ENCODE data around the gene WDR33.
"Not testable (repeated sequence)": the region's sequence is repeated elsewhere in the genome, so short reads cannot be mapped to it uniquely, and the experiment has no call there.

WDR33 gene

DNA sequence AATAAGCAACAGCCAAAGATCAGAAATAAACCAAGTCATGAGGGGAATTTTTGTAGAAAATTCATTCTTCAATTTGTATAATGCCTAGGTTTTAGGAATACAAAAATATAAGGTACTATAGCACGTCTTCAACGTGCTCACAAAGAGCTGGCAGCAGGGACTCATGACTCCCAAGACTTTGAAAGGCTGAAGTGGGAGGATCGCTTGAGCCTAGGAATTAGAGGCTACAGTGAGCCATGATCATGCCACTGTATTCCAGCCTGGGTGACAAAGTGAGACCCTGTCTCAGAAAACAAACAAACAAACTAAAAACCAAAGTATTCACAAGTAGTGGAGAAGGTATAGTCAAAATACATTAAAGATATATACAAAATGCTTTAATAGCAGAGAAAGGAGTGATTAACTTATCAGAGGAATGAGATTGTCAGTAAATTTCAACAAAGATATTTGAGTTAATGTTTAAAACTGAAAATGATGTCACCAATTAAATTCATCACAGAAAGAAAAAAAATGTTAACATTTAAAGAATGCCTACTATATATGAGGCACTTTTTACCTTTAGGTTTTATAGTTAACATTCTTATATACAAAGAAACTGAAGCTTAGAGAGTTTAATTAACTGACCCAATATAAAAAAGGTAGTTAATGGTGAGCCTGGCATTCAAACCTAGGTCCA, 3.2 kb downstream of the WDR33 start:
- no peak for DNase-seq

DNA sequence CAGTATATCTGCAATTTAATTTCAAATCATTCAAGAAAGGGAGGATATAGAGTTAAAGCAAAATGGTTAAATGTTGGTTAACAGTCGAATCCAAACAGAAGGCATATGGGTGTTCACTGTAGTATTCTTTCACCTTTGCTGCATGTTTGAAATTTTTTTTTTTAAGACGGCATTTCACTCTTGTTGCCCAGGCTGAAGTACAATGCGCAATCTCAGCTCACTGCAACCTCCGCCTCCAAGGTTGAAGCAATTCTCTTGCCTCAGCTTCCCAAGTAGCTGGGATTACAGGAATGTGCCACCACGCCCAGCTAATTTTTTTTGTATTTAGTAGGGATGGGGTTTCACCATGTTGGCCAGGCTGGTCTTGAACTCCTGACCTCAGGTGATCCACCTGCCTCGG, 4.1 kb downstream of the WDR33 start:
- not testable (repeated sequence) for DNase-seq

GRCh38 chr2:127805491-127805890, 5.5 kb downstream of the WDR33 start:
- no peak for DNase-seq

DNA sequence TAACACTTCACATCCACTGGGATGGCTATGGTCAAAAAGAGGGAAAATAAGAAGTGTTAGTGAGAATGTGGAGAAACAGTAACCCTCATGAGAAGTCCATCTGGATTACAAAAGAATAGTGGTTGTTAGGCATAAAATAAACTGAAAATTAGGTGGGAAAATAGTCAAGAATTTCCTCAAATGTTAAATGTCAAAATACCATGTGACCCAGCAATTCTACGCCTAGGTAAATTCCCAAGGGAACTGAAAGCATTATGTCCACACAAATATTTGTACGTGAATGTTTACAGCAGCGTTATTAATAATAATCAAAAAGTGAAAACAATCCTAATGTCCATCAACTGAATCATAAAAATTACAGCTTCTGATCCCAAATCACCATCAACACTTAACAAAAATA, 11.0 kb downstream of the WDR33 start:
- DNase-seq = no peak

GRCh38 chr2:127796389-127796788, 14.6 kb downstream of the WDR33 start:
- DNase-seq = no peak

GRCh38 chr2:127794901-127795300, 16.1 kb downstream of the WDR33 start:
- not testable (repeated sequence) for DNase-seq

DNA sequence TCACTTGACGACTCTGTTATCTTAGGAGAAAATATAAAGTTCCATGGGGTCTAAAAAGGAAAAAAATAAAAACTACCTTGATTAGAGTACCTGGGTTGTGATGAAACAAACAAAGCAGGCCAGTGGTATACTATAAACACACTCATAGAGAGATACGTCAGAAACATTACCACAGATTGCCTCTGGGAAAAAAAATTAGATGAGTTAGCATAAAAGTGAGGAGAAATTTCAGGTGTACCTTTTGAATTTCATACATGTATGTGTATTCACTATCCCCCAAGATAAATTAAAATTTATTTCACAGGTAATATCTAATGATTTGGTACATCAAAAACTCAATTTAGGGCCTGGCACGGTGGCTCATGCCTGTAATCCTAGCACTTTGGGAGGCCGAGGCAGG, 18.2 kb downstream of the WDR33 start:
- no peak for DNase-seq

DNA sequence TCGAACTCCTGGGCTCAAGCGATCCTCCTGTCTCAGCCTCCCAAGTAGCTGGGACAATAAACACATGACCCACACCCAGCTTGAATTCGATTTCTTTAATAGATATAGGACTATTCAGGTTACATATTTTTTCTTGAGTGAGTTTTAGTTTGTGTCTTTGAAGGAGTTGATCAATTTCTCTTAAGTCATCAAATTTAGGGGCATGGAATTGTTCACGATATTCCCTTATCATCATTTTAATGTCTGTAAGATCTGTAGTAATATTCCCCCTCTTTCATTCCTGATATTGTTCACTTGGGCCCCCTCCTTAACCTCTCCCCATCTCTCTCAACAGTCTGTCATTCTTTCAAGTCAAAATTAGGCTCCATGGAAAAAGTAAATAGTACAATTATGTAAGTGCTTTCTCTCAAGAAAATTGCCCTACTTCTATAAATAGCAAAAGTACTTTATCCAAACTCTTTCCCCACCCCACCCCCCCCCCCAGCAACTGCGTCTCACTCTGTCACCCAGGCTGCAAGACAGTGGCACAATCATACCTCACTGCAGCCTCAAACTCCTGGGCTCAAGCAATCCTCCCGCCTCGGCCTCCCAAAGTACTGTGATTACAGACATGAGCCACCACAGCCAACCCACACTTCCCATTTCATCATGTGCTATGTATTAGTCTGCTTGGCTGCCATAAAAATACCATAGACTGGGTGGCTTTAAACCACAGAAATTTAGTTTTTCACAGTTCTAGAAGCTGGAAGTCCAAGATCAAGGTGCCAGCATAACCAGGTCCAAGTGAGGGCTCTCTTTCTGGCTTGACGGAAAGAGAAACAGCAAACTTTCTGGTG, 20.1 kb downstream of the WDR33 start:
- DNase-seq = no peak

GRCh38 chr2:127786048-127786809, 24.7 kb downstream of the WDR33 start:
- DNase-seq = no peak

GRCh38 chr2:127784965-127785518, 25.9 kb downstream of the WDR33 start:
- no peak for DNase-seq

- no peak for DNase-seq
Observed at GRCh38 chr2:127783101-127783500, 27.9 kb downstream of the WDR33 start.

DNA sequence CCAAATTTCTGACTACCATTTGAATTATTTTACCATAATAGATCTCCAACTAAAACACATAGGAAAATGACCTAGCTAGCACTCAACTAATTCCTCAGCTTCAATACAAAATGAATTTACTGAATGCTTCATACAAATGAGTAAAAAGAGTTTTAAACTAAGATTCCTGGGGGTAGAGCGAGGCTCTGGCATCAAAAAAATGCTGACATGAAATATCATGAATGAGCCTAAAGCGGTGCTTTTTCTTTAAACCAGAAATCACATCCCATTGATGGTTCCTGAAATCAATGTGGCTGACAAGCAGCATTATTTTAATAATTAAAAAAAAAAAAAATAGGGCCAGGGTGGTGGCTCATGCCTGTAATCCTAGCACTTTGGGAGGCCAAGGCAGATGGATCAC, 32.1 kb downstream of the WDR33 start:
- no peak for DNase-seq

DNA sequence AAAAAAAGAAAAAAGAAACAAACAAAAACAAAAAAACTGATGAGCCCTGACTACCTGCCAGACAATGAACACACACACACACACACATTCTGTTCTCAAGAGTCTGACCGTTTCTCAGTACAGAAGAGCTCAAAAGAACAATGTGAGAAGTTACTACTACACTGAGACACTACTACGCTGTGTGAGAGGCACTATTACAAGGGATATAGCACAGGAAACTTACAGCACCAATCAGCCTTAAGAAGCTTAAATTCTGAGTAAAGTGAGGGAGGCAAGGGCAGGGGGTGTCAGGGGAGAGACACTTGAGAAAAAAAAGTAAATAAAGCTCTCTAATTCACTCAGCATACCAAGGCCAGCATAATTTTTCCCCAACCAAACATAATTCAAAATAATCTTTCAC, 32.5 kb downstream of the WDR33 start:
- DNase-seq = no peak

DNA sequence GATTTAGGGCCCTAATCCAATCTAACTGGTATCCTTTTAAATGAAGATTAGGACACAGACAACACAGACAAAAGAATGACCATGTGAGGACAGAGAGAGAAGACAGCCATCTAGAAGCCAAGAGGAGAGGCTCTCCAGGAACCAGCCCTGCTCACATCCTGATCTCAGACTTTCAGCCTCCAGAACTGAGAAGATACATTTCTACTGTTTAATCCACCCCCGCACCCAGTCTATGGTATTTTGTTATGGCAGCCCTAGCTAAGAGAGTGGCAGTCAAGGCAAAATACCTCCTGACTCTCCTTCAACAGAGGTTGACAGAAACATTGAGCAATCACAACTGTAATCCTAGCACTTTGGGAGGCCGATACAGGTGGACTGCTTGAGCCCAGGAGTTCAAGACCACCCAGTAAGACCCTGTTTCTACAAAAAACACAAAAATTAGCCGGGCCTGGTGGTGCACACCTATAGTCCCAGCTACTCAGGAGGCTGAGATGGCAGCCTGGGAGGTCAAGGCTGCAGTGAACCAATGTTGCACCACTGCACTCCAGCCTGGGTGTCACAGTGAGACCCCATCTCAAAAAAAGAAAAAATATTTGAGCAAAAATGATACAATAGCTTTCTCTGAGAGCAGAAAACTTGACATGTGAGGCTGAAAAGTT, 34.7 kb downstream of the WDR33 start:
- no peak for DNase-seq

DNA sequence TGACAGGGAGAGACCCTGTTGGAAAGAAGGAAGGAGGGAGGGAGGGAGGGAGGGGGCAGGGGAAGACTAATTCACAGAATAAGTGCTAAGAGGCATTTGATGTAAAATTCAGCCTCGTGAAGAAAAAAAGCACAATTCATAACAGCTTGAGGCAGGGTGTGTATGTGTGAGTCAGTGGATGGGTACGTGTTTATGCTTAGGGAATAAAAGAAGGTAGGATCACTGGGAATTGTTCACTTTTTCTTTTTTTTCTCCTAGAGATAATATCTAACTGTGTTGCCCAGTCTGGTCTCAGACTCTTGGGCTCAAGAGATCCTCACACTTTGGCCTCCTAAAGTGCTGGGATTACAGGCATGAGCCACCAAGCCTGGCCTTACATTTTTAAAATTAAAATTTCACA, 39.2 kb downstream of the WDR33 start:
- no peak for DNase-seq

DNA sequence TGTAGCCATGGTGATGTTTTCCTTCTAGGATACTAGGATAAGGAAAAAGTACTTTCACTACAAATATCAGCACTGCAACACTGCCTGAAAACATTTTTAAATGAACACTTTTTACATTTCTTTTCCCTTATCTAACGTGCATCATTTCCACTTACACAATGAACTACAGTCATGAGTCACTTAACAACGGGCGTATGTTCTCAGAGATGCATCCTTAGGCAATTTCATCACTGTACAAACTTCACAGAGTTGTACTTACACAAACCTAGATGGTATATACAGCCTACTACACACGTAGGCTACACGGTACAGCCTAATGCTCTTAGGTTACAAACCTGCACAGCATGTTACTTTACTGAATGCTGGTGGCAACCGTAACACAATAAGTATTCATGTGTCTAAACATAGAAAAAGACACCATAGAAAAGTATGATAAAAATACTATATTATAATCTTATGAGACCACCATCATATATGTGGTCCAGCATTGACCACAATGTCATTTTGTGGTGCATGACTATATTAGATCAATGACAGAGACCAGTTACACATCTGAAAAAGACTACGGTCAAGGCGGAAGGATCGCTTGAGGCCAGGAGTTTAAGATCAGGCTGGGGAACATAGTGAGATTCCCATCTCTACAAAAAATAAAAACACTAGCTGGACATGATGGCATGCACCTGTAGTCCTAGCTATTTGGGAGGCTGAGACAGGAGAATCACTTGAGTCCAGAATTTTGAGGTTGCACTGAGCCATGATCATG, 39.8 kb downstream of the WDR33 start:
- no peak for DNase-seq

DNA sequence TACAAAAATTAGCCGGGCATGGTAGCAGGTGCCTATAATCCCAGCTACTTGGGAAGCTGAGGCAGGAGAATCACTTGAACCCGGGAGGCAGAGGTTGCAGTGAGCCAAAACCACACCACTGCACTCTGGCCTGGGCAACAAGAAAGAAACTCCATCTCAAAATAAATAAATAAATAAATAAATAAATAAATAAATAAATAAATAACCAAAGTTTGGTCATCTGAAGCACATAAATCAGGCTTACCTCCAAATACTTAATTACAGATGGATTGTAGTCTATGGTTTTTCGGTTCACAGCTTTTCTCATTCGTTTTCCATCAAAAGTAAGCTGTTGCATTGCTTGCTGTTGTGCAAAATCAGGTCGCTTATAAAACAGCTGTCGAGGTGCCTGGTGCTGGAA, 40.4 kb downstream of the WDR33 start:
- DNase-seq = not testable (repeated sequence)

DNA sequence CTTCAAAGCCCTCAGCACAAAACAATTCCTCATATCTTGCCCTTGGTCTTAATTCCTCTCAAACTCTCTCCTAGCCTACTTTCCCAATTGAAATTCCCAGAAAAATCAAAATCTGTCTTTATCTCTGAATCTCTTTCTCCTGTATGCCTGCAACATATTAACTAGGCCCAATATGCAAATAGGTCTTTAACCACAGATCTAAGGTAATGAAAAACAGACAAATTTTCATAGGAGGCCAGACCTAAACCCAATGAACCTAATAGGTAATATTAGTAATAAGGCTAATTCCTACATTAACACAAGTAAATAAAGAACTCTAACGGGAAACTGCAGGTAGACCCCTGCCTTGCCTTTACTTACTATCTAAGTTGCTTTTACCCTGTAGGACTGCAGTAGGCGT, 41.4 kb downstream of the WDR33 start:
- DNase-seq = no peak

- DNase-seq = no peak
Observed at GRCh38 chr2:127768775-127769479, 42.0 kb downstream of the WDR33 start.

- DNase-seq = no peak
Observed at GRCh38 chr2:127763776-127764175, 47.2 kb downstream of the WDR33 start.

DNA sequence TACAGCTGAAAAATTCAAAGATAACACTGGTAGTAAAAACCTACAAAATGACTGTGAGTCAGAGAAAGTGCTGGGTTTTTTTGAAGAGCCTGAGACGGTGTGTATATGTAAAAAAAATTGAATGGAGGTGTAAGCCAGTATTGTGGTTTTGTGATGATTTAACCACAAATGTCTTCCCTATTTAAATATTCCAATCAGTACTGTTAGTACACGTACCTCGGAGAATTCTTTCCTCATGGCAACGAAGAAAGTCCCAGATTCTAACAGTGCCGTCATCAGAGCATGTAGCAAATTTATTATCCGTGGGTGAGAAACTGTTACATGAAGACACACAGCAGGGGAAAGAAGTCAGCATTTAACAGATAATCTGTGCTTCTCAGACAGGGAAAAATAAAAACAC, 48.1 kb downstream of the WDR33 start:
- DNase-seq = no peak

Data from CD4-positive, alpha-beta T cell treated with Interleukin-4 for 4 hours (primary cell).